IMR-90 (cell line): Measurements from ENCODE around the gene EEPD1. TPM values are rescaled to one million over a fixed set of nuclear protein-coding genes. Genes with fewer than 3 reads are reported as not detected.
A peak's percentile ranks its signal among the peaks of the same experiment; 100 is the strongest.

Experiments
- ATAC-seq: fragments of 200-7000 bp; cut with Tn5 transposase; 2 replicates; pipeline ENCODE4 v1.9.1; 2020; ENCODE audit warnings: low read depth, mild to moderate bottlenecking, moderate library complexity
- BruUV-seq: library from RNA; stranded (reverse); fragments of 400-500 nt; replicated peaks from 2 replicates; lab custom pipeline; 2021; lab: Mats Ljungman, UMichigan
- CTCF ChIA-PET: fragments of 300-600 bp; formaldehyde crosslinking; extraction: SDS; loops from one replicate; lab custom pipeline; 2021; ENCODE audit warnings: antibody characterized with exemption; lab: Yijun Ruan, JAX
- POLR2A ChIA-PET: fragments of 300-600 bp; sonication (Branson Sonifier 250); formaldehyde crosslinking; loops from one replicate; lab custom pipeline; 2022; ENCODE audit warnings: antibody characterized with exemption; ENCODE audit not compliant: unreplicated experiment; lab: Charles Lee
- DNase-seq: peaks from one replicate; pipeline ENCODE4 v3.0.0; 2013
- H2AFZ ChIP-seq: replicated peaks from 2 replicates; pipeline ENCODE3; 2013; ENCODE audit warnings: low read length, mild to moderate bottlenecking; ENCODE audit not compliant: poor library complexity
- H2AK5ac ChIP-seq: 2 replicates; pipeline ENCODE4 v1.6.1; 2013; ENCODE audit warnings: low read depth, low read length, inconsistent platforms
- H2AK9ac ChIP-seq: replicated peaks from 2 replicates; pipeline ENCODE3; 2013; ENCODE audit warnings: mild to moderate bottlenecking, low read depth, low read length, moderate library complexity; ENCODE audit not compliant: poor library complexity
- H2BK120ac ChIP-seq: 2 replicates; pipeline ENCODE4 v1.6.1; 2013; ENCODE audit warnings: low read depth, low read length, inconsistent platforms
- H2BK15ac ChIP-seq: 3 replicates; pipeline ENCODE4 v1.6.1; 2013; ENCODE audit warnings: low read depth, low read length, inconsistent platforms
- H2BK20ac ChIP-seq: 2 replicates; pipeline ENCODE4 v1.6.1; 2013; ENCODE audit warnings: low read depth, mild to moderate bottlenecking, inconsistent platforms, low read length, moderate library complexity
- H2BK5ac ChIP-seq: 2 replicates; pipeline ENCODE4 v1.6.1; 2013; ENCODE audit warnings: mild to moderate bottlenecking, low read depth, low read length, inconsistent platforms; ENCODE audit not compliant: poor library complexity, severe bottlenecking
- H3K14ac ChIP-seq: replicated peaks from 2 replicates; pipeline ENCODE4 v1.6.1; 2013; ENCODE audit warnings: low read depth, low read length, inconsistent platforms
- H3K18ac ChIP-seq: 2 replicates; pipeline ENCODE4 v1.6.1; 2013; ENCODE audit warnings: low read depth, low read length, control low read depth
- H3K23ac ChIP-seq: 2 replicates; pipeline ENCODE4 v1.6.1; 2013; ENCODE audit warnings: low read depth, low read length, inconsistent platforms
- H3K27ac ChIP-seq: 2 replicates; pipeline ENCODE4 v1.5.1; 2013; ENCODE audit warnings: mild to moderate bottlenecking, control low read depth, low read length; ENCODE audit not compliant: insufficient read depth
- H3K27me3 ChIP-seq: 2 replicates; pipeline ENCODE4 v1.6.1; 2013; ENCODE audit warnings: low read length; ENCODE audit not compliant: control insufficient read depth, insufficient read depth
- H3K36me3 ChIP-seq: 2 replicates; pipeline ENCODE4 v1.6.1; 2013; ENCODE audit warnings: low read length, mixed read lengths; ENCODE audit not compliant: control insufficient read depth, insufficient read depth
- H3K4ac ChIP-seq: 2 replicates; pipeline ENCODE4 v1.6.1; 2013; ENCODE audit warnings: low read depth, low read length, inconsistent platforms
- H3K4me1 ChIP-seq: 2 replicates; pipeline ENCODE4 v1.6.1; 2013; ENCODE audit warnings: low read length, mixed read lengths; ENCODE audit not compliant: control insufficient read depth, insufficient read depth
- H3K4me2 ChIP-seq: 2 replicates; pipeline ENCODE4 v1.6.1; 2013; ENCODE audit warnings: low read depth, mild to moderate bottlenecking, control low read depth, low read length, moderate library complexity
- H3K4me3 ChIP-seq: 2 replicates; pipeline ENCODE4 v1.5.1; 2013; ENCODE audit warnings: low read depth, mild to moderate bottlenecking, control low read depth, low read length, moderate library complexity; ENCODE audit not compliant: insufficient read depth
- H3K56ac ChIP-seq: 2 replicates; pipeline ENCODE4 v1.6.1; 2013; ENCODE audit warnings: low read length, inconsistent platforms; ENCODE audit not compliant: insufficient read depth; ENCODE audit errors: extremely low read depth
- H3K79me1 ChIP-seq, 2 experiments: 2 replicates each; pipeline ENCODE4 v1.6.1; 2013; ENCODE audit warnings: low read length in 2 of 2, inconsistent platforms in 1 of 2, low read depth in 1 of 2
- H3K9ac ChIP-seq: 2 replicates; pipeline ENCODE4 v1.6.1; 2013; ENCODE audit warnings: low read depth, low read length, control low read depth
- H3K9me1 ChIP-seq: 2 replicates; pipeline ENCODE4 v1.6.1; 2013; ENCODE audit warnings: low read length, inconsistent platforms; ENCODE audit not compliant: insufficient read depth
- H3K9me3 ChIP-seq: 2 replicates; pipeline ENCODE4 v1.6.1; 2013; ENCODE audit warnings: low read length; ENCODE audit not compliant: control insufficient read depth, insufficient read depth
- H4K20me1 ChIP-seq: 2 replicates; pipeline ENCODE4 v1.6.1; 2013; ENCODE audit warnings: low read length, inconsistent platforms; ENCODE audit not compliant: insufficient read depth
- H4K5ac ChIP-seq: 2 replicates; pipeline ENCODE4 v1.6.1; 2013; ENCODE audit warnings: mild to moderate bottlenecking, low read depth, low read length, control low read depth
- H4K8ac ChIP-seq, 2 experiments: 2 replicates each; pipeline ENCODE4 v1.6.1; 2013; ENCODE audit warnings: low read depth in 2 of 2, low read length in 2 of 2, control low read depth in 1 of 2, inconsistent platforms in 1 of 2
- H4K91ac ChIP-seq: 2 replicates; pipeline ENCODE4 v1.6.1; 2013; ENCODE audit warnings: low read depth, low read length, inconsistent platforms; ENCODE audit not compliant: insufficient read depth
- CEBPB ChIP-seq: IDR thresholded peaks from 2 replicates; pipeline ENCODE4 v1.6.1; 2012; ENCODE audit warnings: low read depth, low read length, improper control_type of control experiment
- CHD1 ChIP-seq: IDR thresholded peaks from 2 replicates; pipeline ENCODE4 v1.6.1; 2012; ENCODE audit warnings: low read depth, low read length, improper control_type of control experiment
- CTCF ChIP-seq: conservative IDR thresholded peaks from 2 replicates; pipeline ENCODE4 v1.5.1; 2012; ENCODE audit warnings: mild to moderate bottlenecking, low read depth, low read length, improper control_type of control experiment
- MAZ ChIP-seq: IDR thresholded peaks from 2 replicates; pipeline ENCODE4 v1.6.1; 2012; ENCODE audit warnings: low read depth, mild to moderate bottlenecking, low read length, improper control_type of control experiment, moderate library complexity, borderline replicate concordance
- MXI1 ChIP-seq: IDR thresholded peaks from 2 replicates; pipeline ENCODE4 v1.6.1; 2012; ENCODE audit warnings: low read depth, mild to moderate bottlenecking, low read length, moderate library complexity, borderline replicate concordance
- NFE2L2 ChIP-seq: fragments of 150-350 bp; IDR thresholded peaks from 2 replicates; pipeline ENCODE4 v1.6.1; 2016; ENCODE audit warnings: low read depth, mild to moderate bottlenecking, low read length
- POLR2A ChIP-seq: IDR thresholded peaks from 2 replicates; pipeline ENCODE4 v1.6.1; 2012; ENCODE audit warnings: mild to moderate bottlenecking, low read depth, low read length
- RCOR1 ChIP-seq: IDR thresholded peaks from 2 replicates; pipeline ENCODE4 v1.6.1; 2012; ENCODE audit warnings: mild to moderate bottlenecking, low read length, improper control_type of control experiment; ENCODE audit not compliant: insufficient replicate concordance
- RFX5 ChIP-seq: IDR thresholded peaks from 2 replicates; pipeline ENCODE4 v1.8.0; 2012; ENCODE audit warnings: low read depth, mild to moderate bottlenecking, low read length, moderate library complexity
- SMC3 ChIP-seq: fragments of 150-350 bp; IDR thresholded peaks from 2 replicates; pipeline ENCODE4 v1.6.1; 2016; ENCODE audit warnings: low read depth, mild to moderate bottlenecking, antibody characterized with exemption, low read length, moderate library complexity
- whole genome bisulfite sequencing, 2 experiments: methylation state at CpG; one replicate each; pipeline versions ENCODE4 v1.1.5 to v1.1.7; 2013; ENCODE audit warnings: missing lambda C conversion rate in 2 of 2; ENCODE audit not compliant: insufficient read length in 1 of 2; ENCODE audit errors: extremely low coverage in 2 of 2; 5-methylcytosine and 5-hydroxymethylcytosine counted together
- dilution Hi-C: fragments of 300-500 bp; cut with HindIII; formaldehyde crosslinking; loops from one replicate; pipeline ENCODE4 v1.14.3; 2018; ENCODE audit warnings: low sequenced_read_pairs; ENCODE audit not compliant: unreplicated experiment
- in situ Hi-C: fragments of 300-500 bp; cut with MboI; formaldehyde crosslinking; loops from 3 replicates; pipeline ENCODE4 v1.14.3; 2019; ENCODE audit warnings: low sequenced_read_pairs, inconsistent platforms, mixed read lengths
- intact Hi-C: fragments of 100-400 bp; cut with micrococcal nuclease; formaldehyde crosslinking; loops from 2 replicates; pipeline ENCODE4 v1.10.0; 2022
- polyA plus RNA-seq, 3 experiments: library from polyadenylated mRNA; depleted of rRNA; stranded (reverse); fragments of >200 nt; gene quantifications; 2 replicates each; pipeline ENCODE4 v1.2.3, GENCODE V29; 2012; ENCODE audit warnings: low replicate concordance in 1 of 3
- total RNA-seq: library from RNA; depleted of rRNA; stranded (reverse); fragments of >200 nt; gene quantifications from 2 replicates; pipeline ENCODE4 v1.2.3, GENCODE V29; 2012
- TF ChIP-seq, protein P1 (sequence below): fragments of 150-350 bp; IDR thresholded peaks from 2 replicates; pipeline ENCODE4 v1.6.1; 2017; ENCODE audit warnings: mild to moderate bottlenecking, antibody characterized with exemption, low read length, low read depth

Gene EEPD1
- total and polyA plus RNA-seq, 2 of the 4 experiments (the other 2 are of a cell fraction): 7.3 to 15.2 TPM

DNA sequence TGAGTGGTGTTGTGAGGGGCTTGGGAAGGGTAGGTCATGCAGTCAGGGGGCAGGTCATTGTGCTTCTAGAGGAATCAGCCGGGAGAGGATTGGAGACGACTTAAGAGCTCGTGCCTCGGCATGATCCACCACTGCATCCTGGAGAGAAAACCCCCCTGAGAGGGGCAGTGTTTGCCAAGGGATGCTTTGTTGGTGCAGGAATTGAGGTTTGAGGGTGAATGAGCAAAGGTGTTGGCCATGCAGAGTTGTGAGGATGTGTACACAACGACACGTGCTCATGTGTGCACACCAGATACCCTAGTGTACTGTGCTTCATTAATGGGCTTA, 151.0 kb downstream of the EEPD1 start:
- POLR2A ChIA-PET: no interaction called here
- H3K27me3 ChIP-seq: no peaks in the 10 kb centered on the region
- CTCF ChIA-PET: interaction anchor here (0.6 to 1.8 kb wide), 4 partner anchors 14 to 1302 kb away, joined by 3 to 9 read pairs (median 6); no protein-coding TSS in a partner anchor
- no peaks in the 10 kb centered on the region for H3K9me3 ChIP-seq
- no peak for ATAC-seq
- H3K9me1 ChIP-seq: peaks cover 25% of the 10 kb centered on the region
- no peak overlapping the region for H4K5ac ChIP-seq
- no TSS peak for BruUV-seq
- H2AFZ ChIP-seq: peak overlapping the region; percentile 16
- WGBS, 2 experiments: no CpG with 5 or more reads among the region's 6 CpGs
- peak overlapping the region; percentile 77; the same call in 1 of the 2 replicates for H2AK5ac ChIP-seq
- peak overlapping the region; percentile 70 for H2BK120ac ChIP-seq
- peaks cover 15% of the 10 kb centered on the region for H4K20me1 ChIP-seq
- TF ChIP-seq CHD1: no peak
- TF ChIP-seq CTCF: no peak
- TF ChIP-seq POLR2A: no peak
- TF ChIP-seq RCOR1: no peak
- TF ChIP-seq MAZ: no peak
- TF ChIP-seq, protein P1, sequence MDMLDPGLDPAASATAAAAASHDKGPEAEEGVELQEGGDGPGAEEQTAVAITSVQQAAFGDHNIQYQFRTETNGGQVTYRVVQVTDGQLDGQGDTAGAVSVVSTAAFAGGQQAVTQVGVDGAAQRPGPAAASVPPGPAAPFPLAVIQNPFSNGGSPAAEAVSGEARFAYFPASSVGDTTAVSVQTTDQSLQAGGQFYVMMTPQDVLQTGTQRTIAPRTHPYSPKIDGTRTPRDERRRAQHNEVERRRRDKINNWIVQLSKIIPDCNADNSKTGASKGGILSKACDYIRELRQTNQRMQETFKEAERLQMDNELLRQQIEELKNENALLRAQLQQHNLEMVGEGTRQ: no peak
- no peak for TF ChIP-seq CEBPB
- no peak for TF ChIP-seq RFX5
- no peak for TF ChIP-seq SMC3
- TF ChIP-seq NFE2L2: no peak
- no peak for TF ChIP-seq MXI1
- H3K56ac ChIP-seq: no peak overlapping the region
- H3K9ac ChIP-seq: no peak overlapping the region
- peak overlapping the region in 1 of 2 experiments; percentile 17; a peak in 1 of 4 replicates for H4K8ac ChIP-seq
- peak overlapping the region; percentile 68 for H3K4ac ChIP-seq
- H3K36me3 ChIP-seq: peaks cover 11% of the 10 kb centered on the region; the same call in 1 of the 2 replicates
- no peak for DNase-seq
- intact Hi-C loops: no loop called here
- H3K4me2 ChIP-seq: 0 out of 2 replicates have a peak overlapping the region, but pooled peaks have one; percentile 7
- no peak overlapping the region for H3K4me3 ChIP-seq
- dilution Hi-C loops: loop anchor here (25.0 kb wide), 1 partner anchor 317 kb away; no protein-coding TSS in a partner anchor
- H4K91ac ChIP-seq: peak overlapping the region; percentile 35; the same call in 1 of the 2 replicates
- peak overlapping the region; percentile 37 for H3K23ac ChIP-seq
- peak overlapping the region; percentile 65 for H3K14ac ChIP-seq
- H3K27ac ChIP-seq: no peak overlapping the region
- H2BK15ac ChIP-seq: no peak overlapping the region
- no peak overlapping the region for H2BK5ac ChIP-seq
- H3K4me1 ChIP-seq: peaks cover 23% of the 10 kb centered on the region
- 0 out of 4 replicates have a peak, but pooled peaks cover 0 to 4% of the 10 kb centered on the region in 2 experiments for H3K79me1 ChIP-seq
- peak overlapping the region; percentile 69 for H2BK20ac ChIP-seq
- peak overlapping the region; percentile 30 for H2AK9ac ChIP-seq
- H3K18ac ChIP-seq: peak overlapping the region; percentile 13; the same call in 1 of the 2 replicates
- in situ Hi-C loops: no loop called here
